ENCODE measurements around the gene SPAG6.
"Not testable (repeated sequence)": the region's sequence is repeated elsewhere in the genome, so short reads cannot be mapped to it uniquely, and the experiment has no call there.

SPAG6 gene

DNA sequence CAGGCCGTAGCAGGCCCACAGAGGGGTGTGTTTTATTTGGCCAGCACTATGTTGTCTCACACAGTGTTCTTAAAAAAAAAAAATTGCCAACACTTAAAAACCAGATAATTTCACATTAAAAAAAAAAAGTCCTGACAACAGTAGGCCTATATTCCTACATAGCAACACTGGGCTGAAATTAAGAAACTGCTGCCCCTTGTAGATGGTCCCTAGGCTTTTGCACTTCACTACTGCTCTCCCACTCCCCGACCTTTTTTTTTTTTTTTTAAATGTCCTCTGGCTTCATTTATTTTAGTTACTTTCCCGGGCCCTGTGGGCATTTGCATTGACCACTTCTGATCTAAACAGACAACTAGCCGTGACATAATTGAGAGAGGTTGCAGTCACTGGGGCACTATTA lies 36.0 kb downstream of the SPAG6 start:
- no peaks in the 10 kb centered on the region for H4K20me1 ChIP-seq
- H3K36me3 ChIP-seq, result no peaks in the 10 kb centered on the region
- no peaks in the 10 kb centered on the region for H3K27me3 ChIP-seq
- H3K9ac ChIP-seq, result no peak overlapping the region
- no peak overlapping the region for H3K27ac ChIP-seq
- H3K4me2 ChIP-seq, result no peak overlapping the region
- H3K9me3 ChIP-seq (replicated peaks in 1 of 11), result no peaks in the 10 kb centered on the region
- no peaks in the 10 kb centered on the region for H3K4me1 ChIP-seq
- H3K4me3 ChIP-seq, result no peak overlapping the region
- no peak for TF ChIP-seq Cebpa-rat (IDR thresholded peaks at IDR 0.05)

DNA sequence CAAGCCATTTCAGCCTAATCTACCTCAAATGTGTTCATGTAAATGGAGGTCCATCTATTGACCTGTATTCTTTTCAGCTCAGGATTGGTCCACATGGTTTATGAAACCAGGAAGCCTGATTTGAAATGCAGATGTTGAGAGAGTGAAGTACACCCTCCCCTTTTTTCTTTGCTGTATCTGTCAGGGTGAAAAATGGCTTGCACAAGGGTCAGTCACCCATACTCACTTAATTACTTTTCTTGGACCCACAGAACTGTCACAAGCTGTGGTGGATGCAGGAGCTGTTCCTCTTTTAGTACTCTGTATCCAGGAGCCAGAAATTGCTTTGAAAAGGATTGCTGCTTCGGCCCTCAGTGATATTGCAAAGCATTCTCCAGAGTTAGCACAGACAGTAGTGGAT lies 41.2 kb downstream of the SPAG6 start:
- TF ChIP-seq Cebpa-rat (IDR thresholded peaks at IDR 0.05), result no peak
- Histone ChIP-seq H3K9me3 (replicated peaks in 1 of 11) (no peaks in the 10 kb centered on the region), H3K27ac (no peak overlapping the region), H4K20me1 (no peaks in the 10 kb centered on the region), H3K36me3 (no peaks in the 10 kb centered on the region), H3K27me3 (no peaks in the 10 kb centered on the region), H3K9ac (no peak overlapping the region), H3K4me2 (no peak overlapping the region), H3K4me1 (no peaks in the 10 kb centered on the region), H3K4me3 (no peak overlapping the region)

DNA sequence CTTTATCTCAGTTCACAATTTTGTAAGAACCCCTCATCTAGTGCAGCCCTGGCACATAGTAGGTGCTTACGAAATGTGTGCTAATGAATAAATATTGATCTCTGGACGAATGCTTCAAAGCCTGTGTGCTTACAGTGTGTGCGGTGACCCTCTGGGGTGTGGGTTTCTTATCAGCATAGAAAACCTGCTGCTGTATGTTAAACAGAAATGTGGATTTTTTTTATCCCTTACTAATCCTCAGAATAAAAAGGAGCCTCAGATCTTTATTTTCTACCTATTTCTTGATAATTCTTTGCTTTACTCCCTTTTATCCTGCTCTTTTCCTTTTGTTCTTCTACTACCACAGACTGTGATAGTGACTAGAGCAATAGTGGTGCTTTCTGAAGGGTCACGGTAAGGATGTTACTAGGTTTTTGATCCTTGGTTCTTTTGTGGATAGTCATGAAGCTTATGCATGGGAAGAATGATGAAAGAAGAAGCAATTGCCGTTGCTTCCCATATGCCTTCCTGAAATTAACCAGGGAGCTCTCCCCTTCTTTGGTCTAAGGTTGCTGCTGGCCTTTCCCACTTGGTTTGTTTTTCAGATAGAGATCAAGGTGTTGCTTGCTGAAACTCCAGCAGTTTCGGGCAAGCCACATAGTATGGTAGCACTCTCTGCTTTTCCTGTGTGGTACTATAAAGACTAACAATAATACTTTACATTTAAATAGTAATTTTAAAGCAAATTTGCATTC lies 44.7 kb downstream of the SPAG6 start:
- no peak overlapping the region for H3K4me2 ChIP-seq
- no peaks in the 10 kb centered on the region for H3K27me3 ChIP-seq
- H3K9ac ChIP-seq, result no peak overlapping the region
- H4K20me1 ChIP-seq, result no peaks in the 10 kb centered on the region
- no peaks in the 10 kb centered on the region for H3K4me1 ChIP-seq
- TF ChIP-seq Cebpa-rat (IDR thresholded peaks at IDR 0.05), result no peak
- H3K9me3 ChIP-seq (replicated peaks in 1 of 11), result no peaks in the 10 kb centered on the region
- H3K4me3 ChIP-seq, result no peak overlapping the region
- H3K27ac ChIP-seq, result no peak overlapping the region
- peaks cover 0 to 8% (median 0%) of the 10 kb centered on the region in 11 experiments; a peak in 1 of 22 replicates for H3K36me3 ChIP-seq

DNA sequence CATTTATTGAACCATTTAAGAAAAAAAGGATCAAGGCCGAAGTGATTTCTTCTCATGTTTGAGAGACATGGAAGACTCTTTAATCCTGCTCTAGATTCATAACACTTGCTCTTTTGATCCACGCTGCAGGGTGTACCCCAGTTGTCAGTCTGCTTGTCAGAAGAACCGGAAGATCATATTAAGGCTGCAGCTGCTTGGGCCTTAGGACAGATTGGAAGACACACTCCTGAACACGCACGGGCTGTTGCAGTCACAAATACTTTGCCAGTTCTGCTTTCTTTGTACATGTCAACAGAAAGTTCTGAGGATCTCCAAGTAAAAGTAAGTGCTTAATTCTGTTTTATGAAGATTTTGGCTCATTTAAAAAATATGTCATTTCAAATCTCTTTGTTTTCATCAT lies 46.3 kb downstream of the SPAG6 start:
- TF ChIP-seq Cebpa-rat (IDR thresholded peaks at IDR 0.05), result no peak
- no peak overlapping the region for H3K27ac ChIP-seq
- H3K4me1 ChIP-seq, result no peaks in the 10 kb centered on the region
- H3K27me3 ChIP-seq, result no peaks in the 10 kb centered on the region
- H3K36me3 ChIP-seq, result peaks cover 0 to 9% (median 0%) of the 10 kb centered on the region in 11 experiments; a peak in 1 of 22 replicates
- H3K9ac ChIP-seq, result no peak overlapping the region
- H3K4me3 ChIP-seq, result no peak overlapping the region
- H3K4me2 ChIP-seq, result no peak overlapping the region
- no peaks in the 10 kb centered on the region for H4K20me1 ChIP-seq
- H3K9me3 ChIP-seq (replicated peaks in 1 of 11), result no peaks in the 10 kb centered on the region

DNA sequence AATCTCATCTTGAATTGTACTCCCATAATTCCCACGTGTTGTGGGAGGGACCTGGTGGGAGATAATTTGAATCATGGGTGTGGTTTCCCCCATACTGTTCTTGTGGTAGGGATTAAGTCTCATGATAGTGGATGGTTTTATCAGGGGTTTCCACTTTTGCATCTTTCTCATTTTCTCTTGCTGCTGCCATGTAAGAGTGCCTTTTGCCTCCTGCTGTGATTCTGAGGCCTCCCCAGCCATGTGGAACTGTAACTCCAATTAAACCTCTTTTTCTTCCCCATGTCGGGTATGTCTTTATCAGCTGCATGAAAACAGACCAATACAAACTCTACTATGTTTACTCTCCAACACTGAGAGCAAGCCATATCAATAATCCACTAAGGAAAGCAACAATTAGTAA lies 50.9 kb downstream of the SPAG6 start:
- H3K9ac ChIP-seq; H3K27ac ChIP-seq; H3K36me3 ChIP-seq; H4K20me1 ChIP-seq; H3K27me3 ChIP-seq; H3K4me1 ChIP-seq; H3K4me2 ChIP-seq; H3K4me3 ChIP-seq; H3K9me3 ChIP-seq (replicated peaks in 1 of 11): not testable (repeated sequence)

DNA sequence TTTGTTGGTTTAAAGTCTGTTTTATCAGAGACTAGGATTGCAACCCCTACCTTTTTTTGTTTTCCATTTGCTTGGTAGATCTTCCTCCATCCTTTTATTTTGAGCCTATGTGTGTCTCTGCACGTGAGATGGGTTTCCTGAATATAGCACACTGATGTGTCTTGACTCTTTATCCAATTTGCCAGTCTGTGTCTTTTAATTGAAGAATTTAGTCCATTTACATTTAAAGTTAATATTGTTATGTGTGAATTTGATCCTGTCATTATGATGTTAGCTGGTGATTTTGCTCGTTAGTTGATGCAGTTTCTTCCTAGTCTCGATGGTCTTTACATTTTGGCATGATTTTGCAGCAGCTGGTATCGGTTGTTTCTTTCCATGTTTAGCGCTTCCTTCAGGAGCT lies 61.6 kb downstream of the SPAG6 start:
- not testable (repeated sequence) for H4K20me1 ChIP-seq; H3K4me2 ChIP-seq; H3K9ac ChIP-seq; H3K27me3 ChIP-seq; H3K36me3 ChIP-seq; H3K4me3 ChIP-seq; H3K27ac ChIP-seq; H3K4me1 ChIP-seq; H3K9me3 ChIP-seq (replicated peaks in 1 of 11)

DNA sequence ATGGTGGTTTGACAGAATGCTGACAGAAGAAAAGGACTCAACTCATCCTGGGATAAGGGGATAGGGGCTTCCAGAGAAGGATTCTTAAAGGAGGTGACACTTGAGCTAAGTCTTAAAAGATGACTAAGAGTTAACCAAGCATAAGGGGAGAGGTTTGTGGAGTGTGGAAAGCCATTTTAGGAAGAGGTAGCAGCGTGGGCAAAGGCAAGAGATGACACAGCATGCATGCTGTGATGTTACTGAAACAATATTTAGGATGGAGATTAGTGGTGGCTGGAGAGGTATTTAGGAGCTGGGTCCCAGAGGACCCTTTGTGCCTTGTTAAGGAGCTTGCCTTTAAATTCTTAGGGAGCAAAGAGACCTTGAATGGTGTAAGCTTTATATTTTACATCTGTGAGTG lies 65.1 kb downstream of the SPAG6 start:
- H3K4me1 ChIP-seq, result no peaks in the 10 kb centered on the region
- no peaks in the 10 kb centered on the region for H4K20me1 ChIP-seq
- H3K27me3 ChIP-seq, result no peaks in the 10 kb centered on the region
- no peak overlapping the region for H3K4me2 ChIP-seq
- no peak overlapping the region for H3K9ac ChIP-seq
- no peak overlapping the region for H3K27ac ChIP-seq
- no peaks in the 10 kb centered on the region; a peak in 1 of 22 replicates for H3K36me3 ChIP-seq
- TF ChIP-seq Cebpa-rat (IDR thresholded peaks at IDR 0.05), result no peak
- no peak overlapping the region for H3K4me3 ChIP-seq
- no peaks in the 10 kb centered on the region; a peak in 1 of 22 replicates for H3K9me3 ChIP-seq (replicated peaks in 1 of 11)

DNA sequence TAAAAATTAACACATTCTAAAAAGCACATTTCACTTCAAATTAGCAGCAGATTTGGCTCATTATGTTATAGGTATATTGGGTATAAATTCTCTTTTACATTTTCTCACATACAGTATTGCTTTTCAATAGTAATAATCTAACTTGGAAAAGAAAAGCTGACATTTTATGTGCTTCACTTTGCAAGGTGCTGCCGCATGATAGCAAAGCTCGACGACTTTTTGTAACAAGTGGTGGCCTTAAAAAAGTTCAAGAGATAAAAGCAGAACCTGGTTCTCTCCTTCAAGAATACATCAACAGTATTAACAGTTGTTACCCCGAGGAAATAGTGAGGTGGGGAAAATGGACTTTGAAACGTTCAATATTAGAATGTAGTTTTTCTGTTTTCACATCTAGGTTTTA lies 65.5 kb downstream of the SPAG6 start:
- Histone ChIP-seq H3K27ac (no peak overlapping the region), H3K4me2 (no peak overlapping the region), H3K4me3 (no peak overlapping the region), H3K27me3 (no peaks in the 10 kb centered on the region), H3K9ac (no peak overlapping the region), H3K9me3 (replicated peaks in 1 of 11) (no peaks in the 10 kb centered on the region; a peak in 1 of 22 replicates), H3K36me3 (no peaks in the 10 kb centered on the region; a peak in 1 of 22 replicates), H4K20me1 (no peaks in the 10 kb centered on the region), H3K4me1 (no peaks in the 10 kb centered on the region)
- TF ChIP-seq Cebpa-rat (IDR thresholded peaks at IDR 0.05), result no peak

DNA sequence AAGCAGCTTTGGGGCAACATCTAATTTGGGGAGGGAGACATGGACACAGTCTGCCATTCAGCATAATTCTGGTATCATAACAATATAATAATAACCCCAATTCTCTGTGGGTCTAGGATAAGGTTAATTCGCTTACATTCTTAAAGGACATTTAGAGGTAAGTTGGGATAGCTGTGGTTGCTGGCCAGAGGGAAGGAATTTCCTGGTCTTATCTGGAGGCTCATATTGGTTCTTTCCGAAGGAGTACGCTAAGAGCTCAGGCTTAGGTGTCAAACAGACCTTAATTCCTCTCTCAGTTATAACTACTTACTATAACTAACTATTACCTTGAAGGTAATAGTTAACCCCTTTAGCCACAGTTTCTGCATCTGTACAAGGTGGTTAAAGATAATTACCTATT lies 68.8 kb downstream of the SPAG6 start:
- no peaks in the 10 kb centered on the region for H3K9me3 ChIP-seq (replicated peaks in 1 of 11)
- H3K36me3 ChIP-seq, result no peaks in the 10 kb centered on the region; a peak in 1 of 22 replicates
- H3K27ac ChIP-seq, result no peak overlapping the region
- no peak overlapping the region for H3K9ac ChIP-seq
- H3K4me3 ChIP-seq, result no peak overlapping the region
- no peak for TF ChIP-seq Cebpa-rat (IDR thresholded peaks at IDR 0.05)
- H4K20me1 ChIP-seq, result no peaks in the 10 kb centered on the region
- H3K27me3 ChIP-seq, result no peaks in the 10 kb centered on the region
- H3K4me2 ChIP-seq, result no peak overlapping the region
- H3K4me1 ChIP-seq, result no peaks in the 10 kb centered on the region

DNA sequence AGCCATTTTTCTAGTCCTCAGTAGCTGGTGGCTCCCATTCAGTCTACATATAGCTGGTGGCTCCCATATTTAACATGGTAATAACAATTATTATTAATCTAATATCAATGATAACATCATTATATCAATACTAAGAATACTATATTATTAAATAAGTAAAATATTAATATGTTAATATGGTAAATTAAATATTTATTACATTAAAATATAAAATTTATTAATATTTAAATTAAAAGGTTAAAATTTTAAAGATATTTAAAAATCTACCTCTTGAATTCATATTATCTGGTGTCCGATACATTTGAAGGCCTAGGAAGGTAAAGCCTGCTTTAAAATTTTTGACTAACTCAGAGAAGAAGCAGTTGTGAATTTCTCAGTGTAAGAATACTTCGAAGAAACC lies 69.8 kb downstream of the SPAG6 start:
- H3K27me3 ChIP-seq, result no peaks in the 10 kb centered on the region
- H3K4me2 ChIP-seq, result no peak overlapping the region
- H3K4me1 ChIP-seq, result no peaks in the 10 kb centered on the region
- H3K9me3 ChIP-seq (replicated peaks in 1 of 11), result no peaks in the 10 kb centered on the region
- no peak overlapping the region for H3K9ac ChIP-seq
- no peak overlapping the region for H3K27ac ChIP-seq
- no peaks in the 10 kb centered on the region for H4K20me1 ChIP-seq
- H3K36me3 ChIP-seq, result no peaks in the 10 kb centered on the region; a peak in 1 of 22 replicates
- H3K4me3 ChIP-seq, result no peak overlapping the region
- TF ChIP-seq Cebpa-rat (IDR thresholded peaks at IDR 0.05), result no peak

All from BLaER1 treated with 17β-estradiol and CSF1 and Interleukin-3, amounts not matched to agents 10 nM and 100 nM (cell line).